Middle frontal gyrus (tissue), 1 donor: ENCODE measurements around the gene KCNK1.

Experiments used
- DNase-seq: peaks from one replicate; pipeline ENCODE4 v3.0.0-alpha.2; 2015; ENCODE audit warnings: low spot score; ENCODE audit errors: extremely low spot score

The KCNK1 gene

DNA sequence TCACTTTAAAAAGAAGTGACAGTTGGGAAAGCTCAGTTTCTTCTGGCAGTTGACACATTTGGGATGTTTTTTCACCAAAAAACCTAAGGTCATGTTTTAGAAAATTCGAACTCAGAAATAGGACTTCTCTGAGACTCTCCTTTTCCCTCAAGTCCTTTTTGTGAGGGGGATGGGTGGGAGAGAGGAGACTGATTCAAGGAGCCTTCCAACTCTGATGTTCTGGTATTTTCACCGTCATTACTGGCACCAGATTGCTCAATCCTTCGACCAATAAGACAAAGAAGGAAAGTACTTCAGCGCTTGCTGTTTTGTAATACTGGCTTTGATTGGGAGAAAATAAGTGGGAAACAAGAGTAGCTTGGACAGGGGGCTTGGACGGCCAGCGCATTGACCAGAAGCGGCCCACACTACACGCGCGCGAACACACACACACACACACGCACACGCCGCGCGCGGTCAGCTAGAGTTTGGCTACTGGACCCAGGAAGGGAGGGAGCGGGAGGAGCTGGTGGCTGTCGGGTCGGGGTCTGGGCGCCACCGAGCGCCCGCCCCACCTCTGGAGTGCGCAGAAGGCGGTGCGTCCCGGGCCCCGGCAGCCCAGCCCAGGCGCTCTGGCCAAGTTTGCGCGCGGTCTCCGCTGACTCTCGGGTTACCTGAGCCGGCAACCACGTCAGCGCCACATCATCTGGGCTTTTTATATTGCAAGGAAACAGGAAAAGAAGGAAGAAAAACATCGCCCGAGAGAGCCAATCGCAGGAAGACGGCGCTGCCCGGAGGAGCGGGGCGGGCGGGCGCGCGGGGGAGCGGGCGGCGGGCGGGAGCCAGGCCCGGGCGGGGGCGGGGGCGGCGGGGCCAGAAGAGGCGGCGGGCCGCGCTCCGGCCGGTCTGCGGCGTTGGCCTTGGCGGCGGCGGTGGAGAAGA, at the start of gene KCNK1:
TSS of gene KCNK1 (plus strand) at position 855 of the 921 bp plus-strand sequence. CDS start at position 921, 66 bp downstream.
- no peak for DNase-seq

- DNase-seq, result no peak
Observed at GRCh38 chr1:233565313-233565712, 48.6 kb upstream of the KCNK1 start.

- DNase-seq, result no peak
Observed at GRCh38 chr1:233566886-233567285, 47.0 kb upstream of the KCNK1 start.

- no peak for DNase-seq
Observed at GRCh38 chr1:233569636-233570035, 44.3 kb upstream of the KCNK1 start.

DNA sequence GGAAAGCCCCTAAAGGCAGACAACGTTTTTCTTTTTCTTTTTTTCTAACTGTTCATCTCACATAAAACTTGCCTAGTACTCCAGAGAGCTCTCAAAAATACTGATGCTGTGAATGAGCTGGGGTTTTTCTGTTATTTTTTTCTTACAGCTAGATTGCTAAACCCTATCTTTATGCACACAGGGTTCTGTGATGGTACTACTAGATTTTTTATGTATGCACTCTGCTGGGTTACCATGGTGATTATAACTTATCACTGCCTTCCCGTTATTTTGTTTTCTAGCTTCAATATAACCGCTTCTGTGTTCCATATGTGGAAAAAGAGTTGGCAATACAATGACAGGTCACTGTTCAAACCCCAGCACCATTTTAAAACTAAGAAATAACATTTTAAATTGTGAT, 43.7 kb upstream of the KCNK1 start:
- no peak for DNase-seq

DNA sequence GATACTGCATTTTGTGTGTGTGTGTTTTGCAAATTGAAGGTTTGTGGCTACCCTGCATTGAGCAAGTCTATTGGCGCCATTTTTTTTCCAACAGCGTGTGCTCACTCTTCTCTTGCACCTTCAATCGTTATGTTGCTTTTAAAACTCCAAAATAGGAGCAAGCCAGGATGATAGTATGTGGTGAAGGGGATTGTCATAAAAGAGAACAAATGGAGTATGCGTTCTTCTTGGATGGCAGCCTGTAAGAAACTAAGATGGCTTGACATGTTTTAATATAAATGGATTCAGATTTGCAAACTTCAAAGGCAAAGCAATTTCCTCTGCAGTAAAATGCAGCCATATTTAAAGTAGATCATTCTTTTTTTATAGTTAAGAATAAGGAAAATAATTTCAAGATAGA, 43.2 kb upstream of the KCNK1 start:
- no peak for DNase-seq

DNA sequence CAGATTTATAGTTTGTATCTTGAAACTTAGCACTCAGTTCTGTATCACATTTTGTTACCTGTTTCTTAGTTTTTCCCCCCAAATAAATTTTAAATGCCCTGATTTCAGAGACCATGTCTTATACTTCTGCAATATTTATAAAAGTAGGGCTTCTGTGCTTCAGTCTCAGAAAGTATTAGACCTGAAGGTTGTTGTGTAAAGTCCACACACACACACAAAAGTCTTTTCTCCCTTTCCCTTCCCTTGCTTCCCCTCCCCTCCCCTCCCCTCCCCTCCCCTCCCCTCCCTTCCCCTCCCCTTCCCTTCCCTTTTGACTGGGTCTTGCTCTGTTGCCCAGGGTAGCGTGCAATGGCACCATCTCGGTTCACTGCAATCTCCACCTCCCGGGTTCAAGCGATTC, 41.0 kb upstream of the KCNK1 start:
- DNase-seq, result no peak

DNA sequence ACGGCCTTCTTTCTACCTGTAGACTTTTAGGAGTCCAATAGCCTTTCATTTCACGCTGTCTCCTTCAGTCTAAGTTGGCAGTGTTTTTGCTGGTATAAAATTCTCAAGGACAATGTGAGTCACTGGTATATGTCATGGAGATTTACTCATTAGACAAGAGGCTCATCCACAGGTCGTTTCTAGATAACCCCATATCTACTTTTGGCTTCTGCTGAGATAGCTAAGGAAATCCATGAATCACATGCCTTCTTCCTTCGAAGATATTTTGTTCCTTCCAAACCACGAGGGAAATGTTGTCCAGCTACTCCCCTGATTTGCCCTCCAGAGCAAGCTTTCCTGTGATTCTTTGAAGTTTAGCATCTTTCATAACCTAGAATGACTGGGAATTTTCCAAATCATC, 38.5 kb upstream of the KCNK1 start:
- DNase-seq, result no peak

DNA sequence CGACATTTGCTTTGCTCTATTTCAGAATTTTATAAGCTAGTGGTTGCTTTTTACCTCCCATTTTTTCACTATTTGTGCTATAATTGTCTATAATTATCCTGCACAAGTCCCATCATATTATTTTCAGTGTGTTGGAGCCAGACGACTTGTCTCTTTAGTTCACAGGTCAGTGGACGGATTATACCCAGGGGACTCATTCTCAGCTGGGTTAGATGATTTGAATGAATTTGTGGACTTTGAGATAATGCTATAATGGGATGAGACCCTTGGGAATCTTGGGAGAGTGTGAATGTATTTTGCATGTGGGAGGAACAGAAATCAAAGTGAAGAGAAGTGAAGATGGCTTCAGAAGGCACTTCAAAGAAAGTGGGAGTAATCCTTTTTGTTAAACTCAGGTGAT, 31.5 kb upstream of the KCNK1 start:
- DNase-seq, result no peak

DNA sequence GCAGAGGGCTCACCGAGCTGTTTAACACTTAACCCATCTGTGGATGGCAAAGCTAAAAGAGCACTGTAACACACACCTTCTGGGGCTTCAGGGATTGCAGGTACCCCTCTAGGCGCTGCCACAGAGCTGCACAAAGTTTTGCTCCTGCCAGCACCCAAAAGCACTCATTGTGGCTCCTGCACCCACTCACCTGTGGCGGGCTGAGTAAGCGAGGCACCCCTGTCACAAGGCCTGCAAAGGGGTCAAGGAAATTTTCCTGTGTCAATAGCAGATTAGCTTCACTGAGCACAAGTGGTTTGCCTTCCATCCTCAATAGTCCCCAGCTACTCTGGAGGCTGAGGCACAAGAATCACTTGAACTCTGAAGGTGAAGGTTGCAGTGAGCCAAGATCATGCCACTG, 29.5 kb upstream of the KCNK1 start:
- no peak for DNase-seq

- DNase-seq, result no peak
Observed at GRCh38 chr1:233584931-233585330, 29.0 kb upstream of the KCNK1 start.

DNA sequence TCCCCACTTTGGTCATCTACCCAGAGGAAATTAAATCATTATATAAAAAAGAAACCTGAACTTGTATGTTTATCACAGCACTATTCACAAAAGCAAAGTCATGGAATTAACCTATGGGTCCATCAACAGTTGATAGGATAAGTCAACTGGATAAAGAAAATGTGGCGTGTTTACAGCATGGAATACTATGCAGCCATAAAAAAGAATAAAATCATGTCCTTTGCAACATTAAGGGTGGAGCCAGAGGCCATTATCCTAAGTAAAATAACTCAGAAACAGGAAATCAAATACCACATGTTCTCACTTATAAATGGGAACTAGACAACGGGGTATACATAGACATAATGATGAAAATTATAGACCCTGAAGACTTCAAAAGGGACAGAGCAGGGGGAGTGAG, 27.6 kb upstream of the KCNK1 start:
- no peak for DNase-seq

DNA sequence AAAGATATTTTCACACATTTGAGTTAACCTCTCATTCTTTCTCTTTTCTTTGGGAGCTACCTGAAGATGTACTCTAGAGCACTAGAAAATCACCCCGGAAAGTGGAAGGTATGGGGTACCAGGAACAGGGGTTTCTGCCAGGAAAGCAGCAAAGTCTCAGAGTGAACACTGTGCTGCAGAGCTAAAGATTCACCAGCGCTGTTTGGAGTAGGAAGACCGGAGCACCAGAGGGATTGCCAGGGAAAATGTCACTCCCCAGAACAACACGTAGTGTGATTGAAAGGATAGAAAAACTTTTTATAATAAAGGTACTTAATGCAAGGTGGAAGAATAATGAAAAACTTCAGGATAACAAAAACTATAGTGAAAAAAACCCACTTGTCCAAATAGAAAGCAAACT, 26.7 kb upstream of the KCNK1 start:
- no peak for DNase-seq

DNA sequence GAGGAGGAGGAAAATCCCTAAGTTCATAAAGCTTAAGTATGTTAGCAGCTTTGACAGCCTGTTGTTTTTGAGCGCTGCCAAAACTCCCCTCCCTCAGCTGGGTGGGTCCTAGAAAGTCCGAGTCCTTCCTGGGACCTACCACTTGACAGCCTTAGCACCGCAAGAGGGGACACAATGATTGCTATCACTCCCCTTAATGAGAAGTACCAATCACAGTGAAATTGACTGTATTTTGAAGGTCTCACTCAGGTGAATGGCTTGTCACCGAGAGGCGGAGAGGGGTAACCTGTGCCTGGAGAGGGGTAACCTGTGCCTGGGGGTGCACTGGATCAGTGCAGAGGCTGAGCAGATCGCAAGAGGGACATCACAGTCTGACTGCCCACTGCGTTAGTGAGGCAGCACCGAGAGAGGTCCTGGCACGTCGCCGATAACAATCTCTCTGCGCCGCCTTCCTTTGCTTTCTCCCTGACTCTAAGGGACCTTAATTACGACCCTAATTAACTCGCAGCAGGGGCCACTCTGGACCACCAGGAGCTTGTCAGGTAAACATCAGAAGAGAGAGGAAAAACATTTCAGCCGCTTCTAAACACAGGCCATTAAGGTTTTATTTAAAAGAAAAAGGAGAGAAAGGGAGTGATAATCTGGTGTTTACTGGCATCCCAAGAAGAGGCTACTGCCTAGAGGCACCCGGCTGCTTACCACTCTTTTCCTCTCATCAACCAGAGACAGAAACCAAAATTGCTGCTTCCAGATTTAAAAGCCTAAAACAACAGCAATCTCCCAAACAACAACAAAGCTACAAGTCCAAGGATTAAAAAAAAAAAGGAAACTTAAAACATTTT, 25.7 kb upstream of the KCNK1 start:
- no peak for DNase-seq

DNA sequence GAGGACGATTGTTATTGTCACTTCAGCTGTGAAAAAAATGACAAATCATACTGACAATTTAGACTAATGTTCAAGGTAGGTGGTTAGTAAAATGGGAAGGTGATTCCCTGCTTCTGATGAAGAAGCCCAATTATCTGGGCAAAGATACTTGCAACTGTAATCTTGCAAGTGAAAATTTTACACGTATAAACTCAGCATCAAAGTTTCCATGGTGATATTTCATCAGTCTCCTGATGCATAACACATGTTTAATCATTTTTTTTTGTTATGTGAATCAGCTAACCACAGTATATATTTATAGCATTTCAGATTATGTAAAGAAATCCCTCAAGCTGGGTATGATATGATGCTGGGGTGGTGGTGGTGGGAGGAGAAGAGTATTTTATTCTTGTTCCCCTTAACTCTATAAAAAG, 16.4 kb upstream of the KCNK1 start:
- DNase-seq, result no peak

DNA sequence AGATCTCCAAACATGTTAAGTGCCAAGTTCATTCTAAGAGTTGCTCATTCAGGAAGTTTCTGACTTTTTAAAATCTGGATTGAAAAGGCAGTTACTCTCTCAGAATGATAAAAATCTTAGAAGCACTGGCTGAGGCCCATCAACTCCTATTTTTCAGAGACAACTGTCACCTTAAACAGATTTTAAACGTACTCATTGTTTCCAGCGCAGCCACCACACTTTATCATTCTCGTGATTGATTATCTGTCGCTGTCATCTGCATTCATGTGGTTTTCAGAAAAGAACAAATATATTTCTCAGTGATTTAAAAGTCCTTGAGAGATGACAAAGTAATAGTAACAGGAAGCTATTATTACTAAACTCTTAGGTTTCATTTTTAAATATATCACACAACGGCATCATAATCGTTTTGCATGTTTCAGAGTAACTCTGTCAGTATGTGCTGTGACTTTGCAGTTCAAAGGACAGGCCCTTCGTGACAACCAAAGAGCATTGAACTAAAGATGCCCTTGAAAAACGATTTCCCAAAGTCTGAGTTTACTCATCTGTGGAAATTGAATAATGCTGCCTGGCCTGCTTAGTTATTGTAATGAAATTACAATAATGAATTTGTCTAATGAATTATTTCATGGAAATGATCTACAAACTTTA, 14.9 kb upstream of the KCNK1 start:
- no peak for DNase-seq

DNA sequence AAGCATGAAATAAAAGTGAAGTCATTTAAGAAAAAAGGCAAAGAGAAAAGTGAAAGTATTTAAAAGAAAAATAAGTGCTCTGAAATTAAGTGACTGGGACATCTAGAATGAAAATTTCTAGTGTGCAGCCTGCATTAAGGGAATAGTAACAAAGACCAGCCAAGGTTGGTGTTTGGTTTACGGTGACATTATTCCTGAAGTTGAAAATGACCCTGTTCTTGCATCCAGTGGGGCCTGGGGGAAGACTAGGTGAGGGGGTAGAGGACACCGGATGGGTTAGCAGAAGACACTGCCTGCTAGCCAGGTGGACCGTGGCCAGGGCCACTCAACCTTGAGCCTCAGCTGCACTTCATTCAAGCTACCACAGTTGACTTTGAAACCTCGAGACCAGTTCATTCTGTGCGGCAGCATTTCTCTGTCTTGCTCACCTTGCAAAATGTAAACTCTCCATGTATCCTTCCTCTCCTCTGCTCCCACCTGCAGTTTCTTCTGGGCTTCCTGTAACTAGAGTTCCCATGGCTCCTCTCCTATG, 14.3 kb upstream of the KCNK1 start:
- no peak for DNase-seq

DNA sequence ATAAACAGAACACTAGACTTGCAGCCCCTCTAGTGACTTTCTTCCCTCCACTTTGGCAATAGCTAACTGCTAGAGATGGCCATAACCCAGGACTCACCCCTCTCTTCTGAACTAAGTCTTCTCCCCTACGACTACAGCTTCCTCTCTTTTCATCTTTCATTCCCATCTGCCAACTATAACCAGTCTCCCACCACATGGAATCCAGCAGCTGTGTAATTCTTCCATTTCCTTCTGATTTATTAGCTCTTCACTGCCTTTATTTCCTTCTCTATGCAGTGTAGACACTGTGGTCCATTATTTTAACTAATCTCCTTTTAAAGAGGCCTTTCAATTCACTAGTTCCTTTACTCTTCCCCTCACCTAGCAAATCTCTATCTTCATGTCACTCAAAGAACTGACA, 13.4 kb upstream of the KCNK1 start:
- DNase-seq, result no peak

- no peak for DNase-seq
Observed at GRCh38 chr1:233603478-233603877, 10.4 kb upstream of the KCNK1 start.

- DNase-seq, result no peak
Observed at GRCh38 chr1:233605205-233605604, 8.7 kb upstream of the KCNK1 start.

- DNase-seq, result no peak
Observed at GRCh38 chr1:233606813-233607212, 7.1 kb upstream of the KCNK1 start.
